Coronary artery (tissue), 2 donors: ENCODE measurements around the gene CASKIN2.

Experiments
- DNase-seq: peaks from one replicate; pipeline ENCODE4 v3.0.0-alpha.2; 2017; ENCODE audit warnings: low spot score
- H3K27ac ChIP-seq, 2 donors: fragments of 200-600 bp; sonication (generic); one replicate each; pipeline ENCODE4 v1.5.1; 2016 to 2019
- H3K4me3 ChIP-seq: fragments of 200-600 bp; sonication (generic); 2 replicates; pipeline ENCODE4 v1.5.1; 2016; ENCODE audit warnings: mild to moderate bottlenecking, moderate library complexity
- TF ChIP-seq, protein P1 (sequence below): fragments of 200-600 bp; sonication (generic); IDR thresholded peaks from one replicate; pipeline ENCODE4 v1.5.1; 2019; ENCODE audit warnings: antibody characterized with exemption

The CASKIN2 gene

DNA sequence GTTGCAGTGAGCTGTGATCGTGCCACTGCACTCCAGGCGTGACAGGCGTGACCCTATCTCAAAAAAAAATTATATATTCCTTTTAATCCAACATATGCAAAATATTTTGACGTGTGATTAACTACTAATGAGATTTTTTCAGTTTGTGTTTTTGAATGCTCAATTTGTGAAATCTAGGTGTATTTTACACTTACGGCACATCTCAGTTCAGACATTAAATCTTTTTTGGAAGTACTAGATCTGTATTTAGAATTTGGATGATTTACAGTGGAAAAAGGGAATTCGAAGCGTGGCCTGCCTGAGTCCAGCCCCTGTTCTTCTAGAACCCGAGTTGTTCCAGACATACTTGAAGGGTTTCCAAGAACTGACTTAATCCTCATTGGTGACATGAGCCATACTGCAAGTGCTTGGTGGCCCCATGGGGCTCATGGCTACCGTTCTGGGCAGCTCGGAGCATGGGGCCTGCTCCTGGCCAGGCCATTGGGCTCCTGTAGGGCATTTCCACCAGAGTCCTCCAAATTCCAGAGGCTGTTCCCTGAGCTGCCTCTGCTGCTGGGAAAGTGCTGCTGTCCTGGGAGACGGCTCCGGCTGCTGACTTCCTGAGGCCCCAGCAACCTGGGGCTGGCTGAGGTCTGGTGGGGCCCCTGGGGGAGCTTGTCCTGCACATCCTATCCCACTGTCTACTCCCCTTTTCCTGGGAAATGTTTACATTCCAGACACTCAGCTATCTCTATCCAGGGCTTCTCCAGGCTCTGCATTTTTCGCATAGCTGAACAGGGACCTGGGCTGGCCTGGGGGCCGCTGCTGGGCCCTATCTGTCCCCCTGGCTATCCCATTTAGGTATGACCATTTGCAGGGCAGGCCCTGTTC is 37.3 kb upstream of the CASKIN2 start:
- Histone ChIP-seq H3K27ac (no peak overlapping the region), H3K4me3 (no peak overlapping the region)
- TF ChIP-seq, protein P1, sequence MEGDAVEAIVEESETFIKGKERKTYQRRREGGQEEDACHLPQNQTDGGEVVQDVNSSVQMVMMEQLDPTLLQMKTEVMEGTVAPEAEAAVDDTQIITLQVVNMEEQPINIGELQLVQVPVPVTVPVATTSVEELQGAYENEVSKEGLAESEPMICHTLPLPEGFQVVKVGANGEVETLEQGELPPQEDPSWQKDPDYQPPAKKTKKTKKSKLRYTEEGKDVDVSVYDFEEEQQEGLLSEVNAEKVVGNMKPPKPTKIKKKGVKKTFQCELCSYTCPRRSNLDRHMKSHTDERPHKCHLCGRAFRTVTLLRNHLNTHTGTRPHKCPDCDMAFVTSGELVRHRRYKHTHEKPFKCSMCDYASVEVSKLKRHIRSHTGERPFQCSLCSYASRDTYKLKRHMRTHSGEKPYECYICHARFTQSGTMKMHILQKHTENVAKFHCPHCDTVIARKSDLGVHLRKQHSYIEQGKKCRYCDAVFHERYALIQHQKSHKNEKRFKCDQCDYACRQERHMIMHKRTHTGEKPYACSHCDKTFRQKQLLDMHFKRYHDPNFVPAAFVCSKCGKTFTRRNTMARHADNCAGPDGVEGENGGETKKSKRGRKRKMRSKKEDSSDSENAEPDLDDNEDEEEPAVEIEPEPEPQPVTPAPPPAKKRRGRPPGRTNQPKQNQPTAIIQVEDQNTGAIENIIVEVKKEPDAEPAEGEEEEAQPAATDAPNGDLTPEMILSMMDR: no peak
- no peak for DNase-seq

DNA sequence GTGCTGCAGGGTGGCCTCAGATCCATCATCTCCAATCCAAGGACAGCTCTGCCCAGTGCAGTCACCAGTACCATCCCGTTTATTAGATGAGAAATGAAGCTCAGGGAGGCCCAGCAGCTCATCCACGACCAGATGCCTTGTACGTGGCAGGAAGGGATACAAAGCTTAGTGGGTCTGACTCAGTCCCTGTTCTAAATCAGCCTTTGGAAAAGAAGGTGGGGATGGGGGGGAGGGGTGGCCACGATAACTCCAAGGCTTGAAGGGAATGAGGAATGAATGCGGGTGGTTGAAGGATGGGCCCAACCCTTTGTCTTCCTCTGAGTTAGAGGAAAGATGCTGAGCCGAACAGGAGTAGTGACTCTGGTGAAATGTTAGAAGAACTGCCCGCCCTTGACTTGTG is 35.9 kb upstream of the CASKIN2 start:
- DNase-seq: no peak
- Histone ChIP-seq H3K27ac (no peak overlapping the region), H3K4me3 (no peak overlapping the region)
- TF ChIP-seq, protein P1: no peak

DNA sequence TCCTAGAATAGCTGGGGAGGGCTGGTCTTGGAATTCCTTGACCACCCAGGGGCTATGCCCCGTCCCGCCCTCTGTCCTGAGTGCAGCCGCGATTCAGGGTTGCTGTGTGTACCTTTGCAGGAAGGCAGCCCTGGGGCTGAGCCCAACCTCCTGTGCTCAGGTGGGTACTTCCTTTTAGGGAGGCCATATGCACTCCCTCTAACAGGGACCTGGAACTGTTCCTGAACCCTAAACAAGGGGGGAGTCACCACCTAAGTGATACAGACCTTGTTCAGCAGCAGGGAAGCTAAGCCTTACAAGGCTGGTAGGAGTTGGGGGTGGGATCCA is 34.8 kb upstream of the CASKIN2 start:
- no peak for DNase-seq
- H3K4me3 ChIP-seq: no peak overlapping the region
- H3K27ac ChIP-seq: no peak overlapping the region
- TF ChIP-seq, protein P1: no peak

DNA sequence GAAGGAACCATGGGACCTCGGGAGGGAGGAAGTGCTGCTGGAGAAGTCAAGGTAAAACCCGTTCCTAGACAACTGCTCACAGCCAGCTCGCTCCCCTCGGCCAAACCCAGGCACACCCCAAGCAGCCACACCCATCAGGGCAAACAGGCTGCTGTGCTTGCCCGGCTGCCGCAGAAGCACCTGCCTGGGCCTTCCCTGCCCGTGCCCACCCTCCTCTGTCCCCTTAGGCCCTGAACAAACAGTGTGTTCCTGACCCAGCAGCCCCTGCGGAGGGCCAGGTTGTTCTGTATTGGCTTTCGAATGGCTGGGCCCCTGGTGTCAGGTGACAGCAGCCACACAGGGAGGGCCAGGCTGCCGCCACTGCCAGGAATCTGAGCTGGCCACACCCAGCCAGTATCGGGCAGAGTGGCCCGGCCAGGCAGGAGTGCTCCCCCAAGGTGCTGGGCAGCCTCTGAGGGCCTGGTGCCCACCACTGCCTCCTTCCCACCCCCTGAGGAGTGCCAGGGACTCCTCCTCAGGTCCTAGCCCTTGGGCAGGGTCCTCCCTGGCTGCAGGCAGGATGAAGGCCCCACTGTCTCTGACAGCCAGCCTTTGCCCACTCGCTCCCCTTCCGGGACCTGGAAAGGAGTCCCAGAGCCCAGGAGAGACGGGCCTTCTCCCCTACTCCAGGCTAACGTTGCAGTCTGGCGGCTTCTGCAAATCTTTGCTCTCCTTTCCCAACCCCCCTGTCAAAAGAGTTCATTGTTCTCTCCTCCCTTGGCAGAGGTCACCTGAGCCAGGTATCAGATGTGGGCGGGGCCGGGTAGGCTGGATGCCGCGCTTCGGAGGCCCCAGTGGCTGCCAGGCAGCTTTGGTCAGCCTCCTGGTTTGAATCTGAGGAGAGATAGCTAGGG is 34.2 kb upstream of the CASKIN2 start:
- H3K4me3 ChIP-seq: no peak overlapping the region
- no peak for DNase-seq

DNA sequence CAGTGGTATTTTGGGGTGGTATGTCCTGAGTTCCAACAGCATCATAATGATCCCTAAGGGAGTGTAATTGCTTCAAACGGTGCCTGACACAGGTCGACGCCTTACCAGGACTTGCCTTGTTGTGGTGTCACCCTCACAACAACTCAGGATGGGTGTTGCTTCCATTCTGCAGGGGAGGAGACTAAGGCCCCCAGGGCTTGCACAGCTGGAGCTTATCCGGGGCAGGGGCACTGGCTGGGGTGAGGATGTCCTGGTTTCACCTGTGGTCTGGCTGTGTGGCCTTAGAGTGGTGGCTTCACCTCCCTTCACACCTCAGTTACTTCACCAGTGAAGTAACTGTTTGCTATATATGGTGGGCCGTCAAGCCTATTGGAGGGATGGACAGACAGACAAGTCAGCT is 33.5 kb upstream of the CASKIN2 start:
- Histone ChIP-seq H3K27ac (no peak overlapping the region), H3K4me3 (no peak overlapping the region)
- no peak for DNase-seq
- TF ChIP-seq, protein P1: no peak

More for the DNA sequence above, 34.2 kb upstream of the CASKIN2 start:
- TF ChIP-seq, protein P1: no peak
- H3K27ac ChIP-seq: no peak overlapping the region

DNA sequence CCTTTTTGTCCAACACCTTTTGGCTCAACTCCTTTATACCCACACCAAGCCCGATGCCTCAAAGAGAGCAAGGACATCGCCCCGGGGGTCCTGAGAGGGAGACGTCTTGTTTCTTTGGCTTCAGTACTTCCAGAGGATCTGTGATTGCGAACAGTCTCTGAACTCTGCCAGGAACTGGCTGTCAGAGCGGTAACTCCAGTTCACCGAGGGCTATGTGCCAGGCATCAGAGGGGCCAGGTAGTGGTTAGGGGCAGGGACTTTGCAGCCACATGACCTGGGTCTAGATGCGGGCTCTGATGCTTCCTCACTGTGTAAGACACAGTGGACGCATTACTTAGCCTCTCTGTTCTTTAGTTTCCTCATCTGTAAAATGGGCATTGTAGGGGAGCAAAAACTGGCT is 31.8 kb upstream of the CASKIN2 start:
- TF ChIP-seq, protein P1: no peak

More for the DNA sequence above, 31.8 kb upstream of the CASKIN2 start:
- H3K4me3 ChIP-seq: no peak overlapping the region
- no peak overlapping the region for H3K27ac ChIP-seq
- no peak for DNase-seq
